ENCODE results near the gene ASGR1. TPM values are rescaled to one million over a fixed set of nuclear protein-coding genes. Genes with fewer than 3 reads are reported as not detected.

The ASGR1 gene
- total and polyA plus RNA-seq, 2 donors (not counting 1 experiment from before 2014, with no cell fraction given): 0.32 to 0.43 TPM

- no peaks in the 10 kb centered on the region for H4K20me1 ChIP-seq (ENCODE audit: control insufficient read depth, insufficient read depth, low read length, poor library complexity, severe bottlenecking)
- peak overlapping the region; percentile 77 to 90 for H3K27ac ChIP-seq (ENCODE audit: low read length in 2 of 2)
- H3K9me3 ChIP-seq (ENCODE audit: control extremely low read depth in 1 of 3, control insufficient read depth in 2 of 3, insufficient read depth in 1 of 3, low read length in 2 of 3): no peaks in the 10 kb centered on the region
- ChIA-PET CTCF (interaction anchor here (0.6 to 2.3 kb wide), 7 partner anchors 8 to 169 kb away, joined by 3 to 7 read pairs (median 4); partner anchors contain the start of genes GABARAP and SLC16A11), POLR2A (interaction anchor here (0.6 to 9.1 kb wide), 4 partner anchors 24 to 116 kb away, joined by 3 to 157 read pairs (median 3); partner anchors contain the start of genes DVL2, GABARAP and PHF23)
- peak overlapping the region; percentile 53 for H2AFZ ChIP-seq (ENCODE audit: insufficient read depth, low read depth, low read length, poor library complexity, severe bottlenecking)
- no peaks in the 10 kb centered on the region for H3K36me3 ChIP-seq (replicated peaks in 1 of 2; ENCODE audit: control extremely low read depth in 1 of 2, control insufficient read depth in 1 of 2, extremely low read depth in 1 of 2, insufficient read depth in 2 of 2, low read length in 1 of 2)
- DNase-seq (peak; percentile 94), ATAC-seq (ENCODE audit: low read depth) (peak; percentile 1)
- Mint-ChIP-seq H3K4me1 (peaks cover 44% of the 10 kb centered on the region), H3K9me3 (ENCODE audit: insufficient read depth) (no peaks in the 10 kb centered on the region), H3K27ac (peak overlapping the region; percentile 99), H3K4me3 (peak overlapping the region; percentile 97), H3K27me3 (peaks cover 5% of the 10 kb centered on the region)
- H3K27me3 ChIP-seq (replicated peaks in 1 of 4; ENCODE audit: control extremely low read depth in 1 of 4, control insufficient read depth in 3 of 4, insufficient read depth in 4 of 4, low read length in 3 of 4): peaks cover 0 to 4% (median 0%) of the 10 kb centered on the region in 4 experiments
- intact Hi-C loops (cut with micrococcal nuclease): loop anchor here (1.0 to 2.0 kb wide), 8 partner anchors 9 to 473 kb away; partner anchors contain the start of genes DVL2, EIF5A, ELP5 and PHF23
- peaks cover 19 to 43% of the 10 kb centered on the region in 2 donors for H3K4me1 ChIP-seq (ENCODE audit: control insufficient read depth in 2 of 2, insufficient read depth in 2 of 2, low read length in 2 of 2)
- H3K79me2 ChIP-seq (ENCODE audit: control insufficient read depth, insufficient read depth, low read length): peaks cover 3% of the 10 kb centered on the region
- H3K4me2 ChIP-seq (replicated peaks; ENCODE audit: low read depth, low read length, poor library complexity, severe bottlenecking): peak overlapping the region; percentile 86
- 10% methylated on average over 10 of the region's 15 CpGs for WGBS (ENCODE audit: insufficient coverage)
- H3K9ac ChIP-seq (ENCODE audit: low read length): peak overlapping the region; percentile 66
- peak overlapping the region; percentile 17 to 66 (median 48) for H3K4me3 ChIP-seq (ENCODE audit: control extremely low read depth in 1 of 5, extremely low read depth in 1 of 5, insufficient read depth in 1 of 5, low read depth in 2 of 5, low read length in 4 of 5)
- TF ChIP-seq EZH2 (IDR thresholded peaks at IDR 0.05; ENCODE audit: borderline replicate concordance, insufficient read depth, low read depth, low read length, poor library complexity, severe bottlenecking): no peak
- TF ChIP-seq CTCF (IDR thresholded peaks at IDR 0.05): peak; percentile 62
These were observed 34.7 kb upstream of the ASGR1 start for GRCh38 chr17:7213895-7214299.

- peaks cover 15 to 27% of the 10 kb centered on the region in 2 donors for H3K4me1 ChIP-seq (ENCODE audit: control insufficient read depth in 2 of 2, insufficient read depth in 2 of 2, low read length in 2 of 2)
- 57% methylated on average over 20 of the region's 37 CpGs for WGBS (ENCODE audit: insufficient coverage)
- TF ChIP-seq CTCF (IDR thresholded peaks at IDR 0.05) (no peak), EZH2 (IDR thresholded peaks at IDR 0.05; ENCODE audit: borderline replicate concordance, insufficient read depth, low read depth, low read length, poor library complexity, severe bottlenecking) (no peak)
- no peak overlapping the region for H3K27ac ChIP-seq (ENCODE audit: low read length in 2 of 2)
- H3K36me3 ChIP-seq (replicated peaks in 1 of 2; ENCODE audit: control extremely low read depth in 1 of 2, control insufficient read depth in 1 of 2, extremely low read depth in 1 of 2, insufficient read depth in 2 of 2, low read length in 1 of 2): no peaks in the 10 kb centered on the region
- Mint-ChIP-seq H3K27me3 (peaks cover 5% of the 10 kb centered on the region), H3K4me3 (no peak overlapping the region), H3K27ac (no peak overlapping the region), H3K9me3 (ENCODE audit: insufficient read depth) (no peaks in the 10 kb centered on the region), H3K4me1 (peaks cover 31% of the 10 kb centered on the region)
- ATAC-seq (ENCODE audit: low read depth): no peak
- no peak overlapping the region for H3K4me2 ChIP-seq (replicated peaks; ENCODE audit: low read depth, low read length, poor library complexity, severe bottlenecking)
- ChIA-PET CTCF (no interaction called here), POLR2A (no interaction called here)
- H4K20me1 ChIP-seq (ENCODE audit: control insufficient read depth, insufficient read depth, low read length, poor library complexity, severe bottlenecking): no peaks in the 10 kb centered on the region
- no peak for DNase-seq
- no peaks in the 10 kb centered on the region for H3K79me2 ChIP-seq (ENCODE audit: control insufficient read depth, insufficient read depth, low read length)
- H2AFZ ChIP-seq (ENCODE audit: insufficient read depth, low read depth, low read length, poor library complexity, severe bottlenecking): no peak overlapping the region
- H3K9me3 ChIP-seq (ENCODE audit: control extremely low read depth in 1 of 3, control insufficient read depth in 2 of 3, insufficient read depth in 1 of 3, low read length in 2 of 3): no peaks in the 10 kb centered on the region
- no peak overlapping the region for H3K4me3 ChIP-seq (ENCODE audit: control extremely low read depth in 1 of 5, extremely low read depth in 1 of 5, insufficient read depth in 1 of 5, low read depth in 2 of 5, low read length in 4 of 5)
- no peak overlapping the region for H3K9ac ChIP-seq (ENCODE audit: low read length)
- H3K27me3 ChIP-seq (replicated peaks in 1 of 4; ENCODE audit: control extremely low read depth in 1 of 4, control insufficient read depth in 3 of 4, insufficient read depth in 4 of 4, low read length in 3 of 4): peaks cover 0 to 4% (median 0%) of the 10 kb centered on the region in 4 experiments
- intact Hi-C loops (cut with micrococcal nuclease): no loop called here
These were observed 32.5 kb upstream of the ASGR1 start for GRCh38 chr17:7211491-7212273.
